H1 (cell line): ENCODE measurements around the gene LY6G5B. TPM values are rescaled to one million over a fixed set of nuclear protein-coding genes. Genes with fewer than 3 reads are reported as not detected.

Source experiments
- CTCF ChIA-PET: fragments of 300-600 bp; sonication (Branson Sonifier 250); formaldehyde crosslinking; loops from one replicate; lab custom pipeline; 2021; ENCODE audit not compliant: partially characterized antibody; lab: Charles Lee
- POLR2A ChIA-PET: fragments of 300-600 bp; sonication (Branson Sonifier 250); formaldehyde crosslinking; loops from one replicate; lab custom pipeline; 2021; ENCODE audit warnings: inconsistent platforms; ENCODE audit not compliant: partially characterized antibody; lab: Charles Lee
- DNase-seq, 2 experiments: peaks; one replicate each; pipeline versions ENCODE4 v3.0.0 to v3.0.0-alpha.2; 2010 to 2022; ENCODE audit warnings: low spot score in 2 of 2, low read depth in 1 of 2, mixed read lengths in 1 of 2
- FAIRE-seq: peaks from 2 replicates; lab custom pipeline; 2011; peaks lifted over from hg19 to GRCh38; lab: Jason Lieb, UNC
- H2AFZ ChIP-seq: 2 replicates; pipeline ENCODE4 v1.8.1; 2012; ENCODE audit warnings: low read length, inconsistent platforms
- H2AK5ac ChIP-seq: 2 replicates; pipeline ENCODE4 v1.6.1; 2013; ENCODE audit warnings: low read depth, low read length
- H2BK120ac ChIP-seq: replicated peaks from 2 replicates; pipeline ENCODE3; 2013; ENCODE audit warnings: low read depth, low read length, inconsistent platforms
- H2BK12ac ChIP-seq: 2 replicates; pipeline ENCODE4 v1.6.1; 2013; ENCODE audit warnings: low read depth, low read length
- H2BK15ac ChIP-seq: 2 replicates; pipeline ENCODE4 v1.6.1; 2013; ENCODE audit warnings: low read length
- H2BK20ac ChIP-seq: 2 replicates; pipeline ENCODE4 v1.6.1; 2013; ENCODE audit warnings: low read length
- H2BK5ac ChIP-seq: 2 replicates; pipeline ENCODE4 v1.6.1; 2013; ENCODE audit warnings: low read depth, low read length
- H3K14ac ChIP-seq: 2 replicates; pipeline ENCODE4 v1.6.1; 2013; ENCODE audit warnings: inconsistent platforms; ENCODE audit not compliant: insufficient read length
- H3K18ac ChIP-seq: 2 replicates; pipeline ENCODE4 v1.6.1; 2013; ENCODE audit warnings: low read length; ENCODE audit errors: extremely low read depth
- H3K23ac ChIP-seq: 2 replicates; pipeline ENCODE4 v1.6.1; 2013; ENCODE audit warnings: inconsistent platforms; ENCODE audit not compliant: insufficient read length
- H3K23me2 ChIP-seq: 2 replicates; pipeline ENCODE4 v1.6.1; 2013; ENCODE audit warnings: low read depth, low read length
- H3K27ac ChIP-seq: 2 replicates; pipeline ENCODE4 v1.6.1; 2011; ENCODE audit warnings: low read depth, low read length, inconsistent platforms
- H3K27me3 ChIP-seq, 4 experiments: replicated peaks in 1 of 4; 1 replicate in 1 of 4; 2 replicates in 3 of 4; pipeline versions ENCODE4 v1.6.1 to v1.8.1; 2011 to 2013; ENCODE audit warnings: low read length in 3 of 4, mild to moderate bottlenecking in 3 of 4, inconsistent platforms in 2 of 4, mixed read lengths in 2 of 4, moderate library complexity in 1 of 4; ENCODE audit not compliant: control insufficient read depth in 3 of 4, insufficient read depth in 3 of 4; ENCODE audit errors: extremely low read depth in 1 of 4
- H3K36me3 ChIP-seq, 4 experiments: 2 replicates each; pipeline versions ENCODE4 v1.6.1 to v1.8.1; 2011 to 2013; ENCODE audit warnings: mild to moderate bottlenecking in 4 of 4, low read length in 3 of 4, moderate library complexity in 2 of 4, control low read depth in 1 of 4, inconsistent platforms in 1 of 4; ENCODE audit not compliant: insufficient read depth in 4 of 4, control insufficient read depth in 2 of 4
- H3K4ac ChIP-seq: replicated peaks from 2 replicates; pipeline ENCODE3; 2013; ENCODE audit warnings: low read length, low read depth, mixed read lengths, inconsistent platforms; ENCODE audit not compliant: insufficient read length
- H3K4me1 ChIP-seq, 4 experiments: replicated peaks in 1 of 4; 1 replicate in 1 of 4; 2 replicates in 3 of 4; pipeline versions ENCODE4 v1.6.1 to v1.8.1; 2011 to 2013; ENCODE audit warnings: low read length in 3 of 4, inconsistent platforms in 2 of 4, mixed read lengths in 1 of 4; ENCODE audit not compliant: insufficient read depth in 4 of 4, control insufficient read depth in 3 of 4
- H3K4me2 ChIP-seq, 2 experiments: 2 replicates each; pipeline versions ENCODE4 v1.6.1 to v1.8.1; 2011 to 2013; ENCODE audit warnings: low read depth in 2 of 2, low read length in 2 of 2, control low read depth in 1 of 2, inconsistent platforms in 1 of 2, mild to moderate bottlenecking in 1 of 2; ENCODE audit not compliant: insufficient read depth in 1 of 2
- H3K4me3 ChIP-seq, 4 experiments: fragments of 200-600, 300-600 bp in 1 of 4; sonication (generic), shearing (Covaris generic), sonication (Bioruptor Twin) in 1 of 4; 2 replicates each; pipeline versions ENCODE4 v1.5.1 to v1.8.1; 2011 to 2016; ENCODE audit warnings: low read length in 4 of 4, low read depth in 3 of 4, control low read depth in 2 of 4, inconsistent platforms in 2 of 4, mild to moderate bottlenecking in 2 of 4, mixed read lengths in 1 of 4, moderate library complexity in 1 of 4; ENCODE audit not compliant: insufficient read depth in 2 of 4; ENCODE audit errors: extremely low read depth in 1 of 4
- H3K56ac ChIP-seq: replicated peaks from 2 replicates; pipeline ENCODE3; 2013; ENCODE audit warnings: low read depth, mild to moderate bottlenecking, mixed read lengths, low read length, inconsistent platforms; ENCODE audit not compliant: insufficient read length
- H3K79me1 ChIP-seq: 2 replicates; pipeline ENCODE4 v1.6.1; 2013; ENCODE audit warnings: low read depth, low read length, control low read depth
- H3K79me2 ChIP-seq, 2 experiments: 2 replicates each; pipeline versions ENCODE4 v1.6.1 to v1.8.1; 2012 to 2013; ENCODE audit warnings: low read length in 2 of 2, mild to moderate bottlenecking in 2 of 2, inconsistent platforms in 1 of 2; ENCODE audit not compliant: insufficient read depth in 2 of 2, control insufficient read depth in 1 of 2
- H3K9ac ChIP-seq, 4 experiments: replicated peaks in 1 of 4; 1 replicate in 1 of 4; 2 replicates in 3 of 4; pipeline versions ENCODE4 v1.6.1 to v1.8.1; 2011 to 2013; ENCODE audit warnings: low read depth in 3 of 4, low read length in 3 of 4, control low read depth in 2 of 4, mild to moderate bottlenecking in 2 of 4, moderate library complexity in 2 of 4, inconsistent platforms in 1 of 4; ENCODE audit errors: extremely low read depth in 1 of 4
- H3K9me3 ChIP-seq, 2 experiments: 2 replicates each; pipeline versions ENCODE4 v1.6.1 to v1.8.1; 2012 to 2013; ENCODE audit warnings: mild to moderate bottlenecking in 2 of 2, moderate library complexity in 2 of 2, control low read depth in 1 of 2, inconsistent platforms in 1 of 2, low read depth in 1 of 2, low read length in 1 of 2, mixed read lengths in 1 of 2; ENCODE audit not compliant: insufficient read depth in 2 of 2
- H4K20me1 ChIP-seq, 2 experiments: replicated peaks in 1 of 2; 2 replicates each; pipeline versions ENCODE3 to v1.8.1; 2011 to 2013; ENCODE audit warnings: inconsistent platforms in 2 of 2, low read length in 2 of 2, mild to moderate bottlenecking in 1 of 2; ENCODE audit not compliant: insufficient read depth in 2 of 2, control insufficient read depth in 1 of 2
- H4K5ac ChIP-seq: 2 replicates; pipeline ENCODE4 v1.6.1; 2013; ENCODE audit warnings: low read length, low read depth, mixed read lengths, inconsistent platforms; ENCODE audit not compliant: insufficient read length
- H4K8ac ChIP-seq: 2 replicates; pipeline ENCODE4 v1.8.0; 2013; ENCODE audit warnings: mild to moderate bottlenecking, moderate library complexity, low read length, inconsistent platforms; ENCODE audit not compliant: insufficient read depth; ENCODE audit errors: extremely low read depth
- H4K91ac ChIP-seq: replicated peaks from 2 replicates; pipeline ENCODE3; 2013; ENCODE audit warnings: low read length, mixed read lengths, inconsistent platforms; ENCODE audit not compliant: insufficient read length
- ASH2L ChIP-seq: fragments of 200-600, 300-600 bp; sonication (generic); IDR thresholded peaks from one replicate; pipeline ENCODE4 v1.7.1; 2017; ENCODE audit warnings: low read length
- YY1 ChIP-seq: IDR thresholded peaks from 2 replicates; pipeline ENCODE4 v1.6.1; 2011; ENCODE audit warnings: low read depth, mild to moderate bottlenecking, low read length
- whole genome bisulfite sequencing, 2 experiments: shearing (Covaris generic) in 1 of 2; methylation state at CpG; one replicate each; pipeline versions ENCODE4 v1.1.6 to v1.1.7; 2013 to 2015; ENCODE audit warnings: low lambda C conversion rate in 2 of 2, mixed read lengths in 2 of 2, inconsistent platforms in 1 of 2, low coverage in 1 of 2, missing lambda C conversion rate in 1 of 2; ENCODE audit not compliant: insufficient replicate concordance in 2 of 2, insufficient coverage in 1 of 2, insufficient read length in 1 of 2; ENCODE audit errors: extremely low coverage in 1 of 2, missing lambda C conversion rate in 1 of 2; 5-methylcytosine and 5-hydroxymethylcytosine counted together
- polyA plus RNA-seq, 7 experiments: library from polyadenylated mRNA; depleted of rRNA in 3 of 7; stranded (reverse) in 5 of 7; unstranded in 2 of 7; fragments of >200 nt in 5 of 7; fragments of 200-250 nt in 2 of 7; gene quantifications; 1 replicate in 5 of 7; 2 replicates in 1 of 7; 4 replicates in 1 of 7; pipeline versions ENCODE4 v1.2.1 to v1.2.3, GENCODE V29; 2011 to 2013; ENCODE audit warnings: missing spikeins in 2 of 7, mixed read lengths in 2 of 7
- total RNA-seq: library from RNA; stranded (reverse); fragmentation: NEBNext Ultra II Directional; extraction: Animal tissue kit (Norgen Biotek cat#: 25700); gene quantifications from 2 replicates; pipeline ENCODE4 v1.2.1, GENCODE V29; 2021

Gene LY6G5B
- total and polyA plus RNA-seq, 2 of the 8 experiments (the other 6 are each of a cell fraction or from before 2014, with no cell fraction given), result 10.6 to 12.6 TPM

- WGBS, 2 experiments, result 56% methylated on average over 5 of the region's 5 CpGs; no CpG with 5 or more reads in 1 of the 2 experiments
- TF ChIP-seq YY1 (no peak), ASH2L (peak; percentile 38)
- Histone ChIP-seq H2BK15ac (peak overlapping the region; percentile 61; the same call in 1 of the 2 replicates), H2BK20ac (peak overlapping the region; percentile 80; the same call in 1 of the 2 replicates), H3K18ac (peak overlapping the region; percentile 81), H3K4me1 (peaks cover 11 to 30% (median 27%) of the 10 kb centered on the region in 4 experiments), H3K79me1 (no peaks in the 10 kb centered on the region), H3K9ac (no peak overlapping the region), H3K79me2 (no peaks in the 10 kb centered on the region), H3K4ac (peak overlapping the region; percentile 19), H2BK12ac (peak overlapping the region; percentile 86; the same call in 1 of the 2 replicates), H3K27me3 (no peaks in the 10 kb centered on the region; a peak in 1 of 7 replicates), H2BK120ac (no peak overlapping the region), H4K91ac (peak overlapping the region; percentile 44), H2BK5ac (peak overlapping the region; percentile 55), H2AFZ (peak overlapping the region; percentile 67), H3K23me2 (peaks cover 3% of the 10 kb centered on the region; the same call in 1 of the 2 replicates), H2AK5ac (no peak overlapping the region), H3K14ac (no peak overlapping the region), H4K20me1 (no peaks in the 10 kb centered on the region), H3K4me3 (peak overlapping the region in 1 of 4 experiments; percentile 15; a peak in 3 of 8 replicates), H3K27ac (0 out of 2 replicates have a peak overlapping the region, but pooled peaks have one; percentile 0), H4K8ac (peak overlapping the region; percentile 70; the same call in 1 of the 2 replicates), H3K23ac (no peak overlapping the region), H3K4me2 (peak overlapping the region; percentile 51 to 52), H4K5ac (peak overlapping the region; percentile 38), H3K9me3 (no peaks in the 10 kb centered on the region), H3K36me3 (no peaks in the 10 kb centered on the region), H3K56ac (no peak overlapping the region)
- FAIRE-seq, result no peak
- no peak for DNase-seq
- CTCF ChIA-PET, result interaction anchor here (1.0 to 5.7 kb wide), 11 partner anchors 7 to 61 kb away, joined by 3 to 39 read pairs (median 6); partner anchors contain the start of genes DDAH2, LY6G6F and MPIG6B
- POLR2A ChIA-PET, result interaction anchor here (0.5 to 4.7 kb wide), 17 partner anchors 10 to 892 kb away, joined by 3 to 36 read pairs (median 4); partner anchors contain the start of genes ABHD16A, C6orf47, CSNK2B and DDAH2
Observed at GRCh38 chr6:31713991-31714684, 44.4 kb downstream of the LY6G5B start.
